ENCODE data around the gene MYADML2.

DNA sequence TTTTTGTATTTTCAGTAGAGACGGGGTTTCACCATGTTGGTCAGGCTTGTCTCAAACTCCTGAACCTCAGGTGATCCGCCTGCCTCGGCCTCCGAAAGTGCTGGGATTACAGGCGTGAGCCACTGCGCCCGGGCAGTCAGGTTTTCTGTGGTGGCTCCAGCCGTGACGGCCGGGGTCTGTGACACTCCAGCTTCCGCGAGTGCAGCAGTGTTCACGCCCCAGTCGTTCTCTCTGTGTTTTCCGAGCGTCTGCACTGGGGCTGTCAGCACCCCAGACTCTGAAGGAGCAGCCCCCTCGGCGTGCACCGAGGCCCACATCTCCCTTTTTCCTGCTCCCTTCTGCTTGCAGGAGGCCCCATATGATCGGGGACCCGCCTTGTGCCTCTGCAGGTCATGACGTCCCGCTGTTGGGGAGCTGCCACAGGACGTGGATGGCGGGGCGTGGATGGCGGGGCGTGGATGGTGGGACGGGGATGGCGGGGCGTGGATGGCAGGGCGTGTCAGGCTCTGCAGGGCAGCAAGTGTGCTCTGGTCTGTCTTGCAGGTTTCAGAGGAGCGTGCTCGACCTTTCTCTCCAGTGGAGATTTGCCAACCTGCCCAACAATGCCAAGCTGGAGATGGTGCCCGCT, 36.1 kb upstream of the MYADML2 start:
- TF ChIP-seq, protein P1, sequence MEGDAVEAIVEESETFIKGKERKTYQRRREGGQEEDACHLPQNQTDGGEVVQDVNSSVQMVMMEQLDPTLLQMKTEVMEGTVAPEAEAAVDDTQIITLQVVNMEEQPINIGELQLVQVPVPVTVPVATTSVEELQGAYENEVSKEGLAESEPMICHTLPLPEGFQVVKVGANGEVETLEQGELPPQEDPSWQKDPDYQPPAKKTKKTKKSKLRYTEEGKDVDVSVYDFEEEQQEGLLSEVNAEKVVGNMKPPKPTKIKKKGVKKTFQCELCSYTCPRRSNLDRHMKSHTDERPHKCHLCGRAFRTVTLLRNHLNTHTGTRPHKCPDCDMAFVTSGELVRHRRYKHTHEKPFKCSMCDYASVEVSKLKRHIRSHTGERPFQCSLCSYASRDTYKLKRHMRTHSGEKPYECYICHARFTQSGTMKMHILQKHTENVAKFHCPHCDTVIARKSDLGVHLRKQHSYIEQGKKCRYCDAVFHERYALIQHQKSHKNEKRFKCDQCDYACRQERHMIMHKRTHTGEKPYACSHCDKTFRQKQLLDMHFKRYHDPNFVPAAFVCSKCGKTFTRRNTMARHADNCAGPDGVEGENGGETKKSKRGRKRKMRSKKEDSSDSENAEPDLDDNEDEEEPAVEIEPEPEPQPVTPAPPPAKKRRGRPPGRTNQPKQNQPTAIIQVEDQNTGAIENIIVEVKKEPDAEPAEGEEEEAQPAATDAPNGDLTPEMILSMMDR (IDR thresholded peaks at IDR 0.05 in 2 of 3, conservative IDR thresholded peaks at IDR 0.05 in 1 of 3; ENCODE audit: control insufficient read depth in 2 of 3, extremely low read depth in 1 of 3, insufficient read depth in 1 of 3, low read depth in 3 of 3, low read length in 3 of 3): no peak
- no peak for TF ChIP-seq ZNF274 (IDR thresholded peaks at IDR 0.05; ENCODE audit: insufficient read depth, insufficient read length)
- TF ChIP-seq HCFC1 (IDR thresholded peaks at IDR 0.05; ENCODE audit: low read length): no peak
- TF ChIP-seq MXI1 (IDR thresholded peaks at IDR 0.05; ENCODE audit: low read depth, low read length): no peak
- no peak for TF ChIP-seq EZH2 (IDR thresholded peaks at IDR 0.05; ENCODE audit: borderline replicate concordance, control insufficient read depth, low read depth, low read length)

All from GM12878 (cell line).